ENCODE data around the gene UBA5.

- TF ChIP-seq PATZ1 (CRISPR knock-in tag; IDR thresholded peaks at IDR 0.05; ENCODE audit: borderline replicate concordance) (no peak), ISL1 (CRISPR knock-in tag; IDR thresholded peaks at IDR 0.05) (no peak), CSDC2 (CRISPR knock-in tag; IDR thresholded peaks at IDR 0.05) (no peak), ZFP30 (CRISPR knock-in tag; IDR thresholded peaks at IDR 0.05) (no peak), ZFP3 (CRISPR knock-in tag; IDR thresholded peaks at IDR 0.05) (no peak), BACH2 (CRISPR knock-in tag; IDR thresholded peaks at IDR 0.05; ENCODE audit: borderline replicate concordance) (no peak), RARB (CRISPR knock-in tag; IDR thresholded peaks at IDR 0.05) (no peak), TOX (CRISPR knock-in tag; IDR thresholded peaks at IDR 0.05; ENCODE audit: borderline replicate concordance) (no peak), ZNF70 (CRISPR knock-in tag; IDR thresholded peaks at IDR 0.05) (no peak), ARNTL (CRISPR knock-in tag; IDR thresholded peaks at IDR 0.05; ENCODE audit: borderline replicate concordance, low read depth) (no peak), GLIS3 (CRISPR knock-in tag; IDR thresholded peaks at IDR 0.05) (no peak), ZNF565 (CRISPR knock-in tag; conservative IDR thresholded peaks at IDR 0.05; ENCODE audit: low read depth) (no peak)
These were observed 21.4 kb upstream of the UBA5 start for GRCh38 chr3:132638706-132639105.

Data from SK-N-SH treated with all-trans-retinoic acid at 6 μM for 48 hours (cell line).